ENCODE data around the gene ADCY1.

ADCY1 gene

DNA sequence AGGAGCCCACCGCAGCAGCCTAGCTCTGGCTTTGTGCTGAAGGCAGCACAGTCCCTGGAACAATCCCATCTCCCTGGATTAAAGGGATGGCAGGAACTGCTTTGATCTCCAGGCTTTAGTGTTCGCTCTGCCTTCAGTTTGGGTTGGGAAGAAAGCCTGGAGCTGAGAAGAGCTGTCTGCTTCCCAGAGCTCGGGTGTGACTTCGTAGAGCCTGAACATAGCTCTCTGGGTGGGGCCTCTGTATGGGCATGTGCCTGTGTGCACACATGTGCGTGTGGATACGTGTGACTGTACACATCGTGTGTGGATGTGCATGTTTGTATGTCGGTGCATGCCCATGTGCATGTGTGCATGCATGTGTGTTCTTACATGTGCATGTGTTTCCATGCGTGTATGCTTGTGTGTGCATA is 8.7 kb downstream of the ADCY1 start:
- H3K9me3 Mint-ChIP-seq = no peaks in the 10 kb centered on the region
- H3K27ac Mint-ChIP-seq = no peak overlapping the region
- DNase-seq (ENCODE audit: low spot score in 2 of 2) (no peak), ATAC-seq (ENCODE audit: low read depth) (no peak)
- H3K4me1 Mint-ChIP-seq = no peaks in the 10 kb centered on the region
- H3K4me3 Mint-ChIP-seq = no peak overlapping the region
- H3K36me3 Mint-ChIP-seq = no peaks in the 10 kb centered on the region
- H3K27me3 Mint-ChIP-seq = peaks cover 3% of the 10 kb centered on the region

DNA sequence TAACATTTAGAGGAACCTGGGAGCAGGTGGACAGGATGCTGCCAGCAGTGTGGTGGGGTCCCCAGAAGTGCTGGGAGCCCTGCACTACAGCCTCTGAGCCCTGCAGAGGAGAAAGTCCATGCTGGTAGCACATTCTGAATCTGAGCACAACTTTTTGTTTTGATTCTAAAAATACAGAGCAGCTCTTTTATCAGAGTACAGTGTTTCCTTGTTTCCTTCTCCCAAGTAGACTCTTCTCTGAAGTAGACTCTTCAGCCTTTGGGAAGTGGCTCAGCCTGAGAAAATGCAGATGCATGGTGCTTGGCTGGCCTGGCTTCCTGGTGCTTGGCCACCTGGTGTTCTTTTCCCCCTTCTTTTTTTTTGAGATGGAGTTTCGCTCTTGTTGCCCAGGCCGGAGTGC is 9.1 kb downstream of the ADCY1 start:
- ATAC-seq (ENCODE audit: low read depth) = no peak
- Mint-ChIP-seq H3K9me3 (no peaks in the 10 kb centered on the region), H3K4me3 (no peak overlapping the region), H3K4me1 (no peaks in the 10 kb centered on the region), H3K27me3 (peaks cover 3% of the 10 kb centered on the region), H3K36me3 (no peaks in the 10 kb centered on the region), H3K27ac (no peak overlapping the region)
- no peak for DNase-seq (ENCODE audit: low spot score in 2 of 2)

DNA sequence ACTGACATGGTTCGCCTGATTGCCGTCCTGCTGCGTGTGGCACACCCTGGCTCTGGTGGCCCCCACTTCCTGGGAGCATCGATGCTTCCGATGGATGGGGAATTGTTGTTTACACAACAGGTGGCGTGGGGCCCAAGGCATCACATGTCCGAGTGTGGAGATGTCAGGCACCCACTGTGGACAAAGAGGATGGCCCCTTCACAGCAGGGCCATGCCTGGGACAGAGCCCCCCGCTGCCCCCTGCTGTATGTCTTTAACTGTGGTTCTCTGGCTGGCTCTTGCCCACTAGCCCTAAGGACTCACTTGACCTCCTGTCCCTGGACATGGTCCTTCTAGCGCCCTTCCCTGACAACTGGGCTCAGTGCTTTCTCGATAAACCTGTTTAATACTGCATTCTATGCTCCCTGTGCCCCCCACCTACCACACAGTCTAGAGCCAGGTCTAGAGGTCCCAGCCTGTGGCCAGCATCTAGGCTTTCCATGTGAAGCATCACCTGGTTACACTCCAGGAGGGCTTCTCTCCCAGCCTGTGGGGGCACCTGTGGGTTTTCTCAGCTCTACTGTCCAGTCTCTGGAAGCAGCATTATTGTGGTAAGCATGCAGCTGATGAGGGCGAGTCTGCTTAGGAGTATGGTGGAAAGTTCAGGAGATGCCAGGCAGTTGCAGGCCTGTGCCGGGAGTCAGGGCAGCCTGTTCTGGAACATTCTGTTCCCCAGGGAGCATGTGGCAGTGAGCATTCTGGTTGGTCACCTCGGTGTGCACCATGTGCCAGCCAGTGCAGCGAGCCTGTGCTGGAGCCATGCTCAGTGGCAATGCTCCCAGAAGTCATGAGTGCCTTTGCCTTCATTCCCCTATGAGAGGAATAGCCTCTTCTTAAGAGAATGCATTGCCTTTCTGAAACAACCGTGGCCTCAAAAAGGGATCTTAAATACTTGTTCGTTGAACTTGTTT is 10.4 kb downstream of the ADCY1 start:
- ATAC-seq (ENCODE audit: low read depth) (no peak), DNase-seq (ENCODE audit: low spot score in 2 of 2) (no peak)
- Mint-ChIP-seq H3K36me3 (no peaks in the 10 kb centered on the region), H3K4me1 (no peaks in the 10 kb centered on the region), H3K4me3 (no peak overlapping the region), H3K9me3 (no peaks in the 10 kb centered on the region), H3K27me3 (peaks cover 3% of the 10 kb centered on the region), H3K27ac (no peak overlapping the region)

DNA sequence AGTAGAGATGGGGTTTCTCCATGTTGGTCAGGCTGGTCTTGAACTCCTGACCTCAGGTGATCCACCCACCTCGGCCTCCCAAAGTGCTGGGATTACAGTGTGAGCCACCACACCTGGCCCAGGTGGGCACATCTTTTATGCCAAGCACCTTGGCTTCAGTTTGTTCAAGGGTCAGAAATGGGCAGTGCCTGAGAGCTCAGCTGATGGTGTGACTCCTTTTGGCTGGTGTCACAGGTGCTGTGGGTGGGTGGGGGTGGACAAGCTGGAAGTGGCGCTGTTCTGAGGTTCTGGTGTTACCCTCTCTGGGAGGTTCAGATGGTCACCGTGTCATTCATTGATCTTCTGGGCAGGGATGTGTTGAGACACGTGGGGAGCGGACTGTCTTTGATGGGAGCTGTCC is 11.5 kb downstream of the ADCY1 start:
- H3K4me3 Mint-ChIP-seq = no peak overlapping the region
- DNase-seq (ENCODE audit: low spot score in 2 of 2) (no peak), ATAC-seq (ENCODE audit: low read depth) (no peak)
- H3K27ac Mint-ChIP-seq = no peak overlapping the region
- no peaks in the 10 kb centered on the region for H3K4me1 Mint-ChIP-seq
- H3K9me3 Mint-ChIP-seq = no peaks in the 10 kb centered on the region
- no peaks in the 10 kb centered on the region for H3K36me3 Mint-ChIP-seq
- peaks cover 3% of the 10 kb centered on the region for H3K27me3 Mint-ChIP-seq

DNA sequence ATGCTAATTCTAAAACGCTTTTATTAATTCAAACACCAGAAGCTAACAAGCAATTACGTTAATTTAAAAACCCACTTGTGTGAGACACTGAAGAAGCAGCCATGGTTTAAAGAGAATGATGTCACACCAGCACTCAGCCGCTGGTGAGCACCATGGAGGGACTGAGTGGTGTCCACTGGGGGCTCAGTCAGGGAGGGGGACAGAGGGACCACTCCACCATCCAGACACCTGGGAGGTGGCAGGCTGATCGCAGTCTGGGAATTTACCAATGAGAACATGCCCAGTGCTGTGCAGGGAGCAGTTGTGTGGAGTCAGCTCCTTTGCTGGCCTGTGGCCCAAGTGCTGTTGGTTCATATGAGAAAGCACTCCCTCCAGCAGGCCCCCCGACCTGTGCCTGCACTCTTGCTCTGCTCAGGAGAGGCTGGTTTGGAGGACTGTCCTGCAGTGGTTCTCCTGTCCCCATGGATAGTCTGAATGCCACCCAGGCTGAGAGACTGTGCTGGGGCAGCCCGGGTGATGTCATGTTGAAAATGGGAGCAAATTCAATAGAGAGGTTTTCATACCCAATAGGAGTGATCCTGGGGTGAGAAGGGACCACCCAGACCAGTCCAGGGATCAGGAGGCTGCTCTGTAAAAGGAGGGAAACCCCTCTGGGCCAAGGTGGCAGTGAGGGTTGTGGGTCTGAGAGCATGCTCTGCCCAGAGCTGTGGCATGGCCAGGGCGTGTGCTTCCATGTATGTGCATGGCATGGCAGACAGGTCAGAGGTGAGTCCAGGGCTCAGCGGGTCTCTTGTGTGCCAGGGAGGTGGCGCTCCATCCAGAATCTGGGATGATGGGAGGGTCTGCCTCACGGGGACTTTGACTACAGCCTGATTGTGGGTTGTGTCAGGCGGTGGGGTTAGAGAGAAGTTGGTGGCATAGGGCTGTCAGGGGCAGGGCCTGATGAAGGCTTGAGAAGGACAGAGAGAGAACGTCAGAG is 12.7 kb downstream of the ADCY1 start:
- no peak overlapping the region for H3K27ac Mint-ChIP-seq
- H3K9me3 Mint-ChIP-seq = no peaks in the 10 kb centered on the region
- no peaks in the 10 kb centered on the region for H3K36me3 Mint-ChIP-seq
- no peak overlapping the region for H3K4me3 Mint-ChIP-seq
- no peaks in the 10 kb centered on the region for H3K4me1 Mint-ChIP-seq
- DNase-seq (ENCODE audit: low spot score in 2 of 2) (no peak), ATAC-seq (ENCODE audit: low read depth) (no peak)
- H3K27me3 Mint-ChIP-seq = peaks cover 4% of the 10 kb centered on the region

DNA sequence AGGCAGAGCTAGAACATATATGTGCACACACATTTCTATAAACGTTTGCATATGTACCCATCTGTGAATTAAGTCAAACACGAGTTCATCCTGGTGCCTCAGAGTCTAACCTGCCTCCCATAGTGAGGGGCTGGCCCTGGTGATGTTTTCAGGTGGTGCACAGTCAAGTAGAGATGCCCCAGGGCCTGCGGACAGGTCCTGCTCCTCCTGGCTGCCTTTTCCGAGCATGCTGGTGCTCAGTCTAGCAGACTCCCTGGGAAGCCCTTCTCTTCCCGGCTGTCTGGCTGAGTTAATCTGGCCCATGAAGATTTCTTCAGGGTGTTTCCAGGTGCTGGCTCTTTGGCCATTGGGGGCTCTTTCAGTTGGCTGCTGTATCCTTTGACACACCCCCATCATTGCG is 14.3 kb downstream of the ADCY1 start:
- Mint-ChIP-seq H3K27ac (no peak overlapping the region), H3K27me3 (peaks cover 2% of the 10 kb centered on the region), H3K4me1 (no peaks in the 10 kb centered on the region), H3K4me3 (no peak overlapping the region), H3K36me3 (no peaks in the 10 kb centered on the region), H3K9me3 (no peaks in the 10 kb centered on the region)
- ATAC-seq (ENCODE audit: low read depth) (no peak), DNase-seq (ENCODE audit: low spot score in 2 of 2) (no peak)

DNA sequence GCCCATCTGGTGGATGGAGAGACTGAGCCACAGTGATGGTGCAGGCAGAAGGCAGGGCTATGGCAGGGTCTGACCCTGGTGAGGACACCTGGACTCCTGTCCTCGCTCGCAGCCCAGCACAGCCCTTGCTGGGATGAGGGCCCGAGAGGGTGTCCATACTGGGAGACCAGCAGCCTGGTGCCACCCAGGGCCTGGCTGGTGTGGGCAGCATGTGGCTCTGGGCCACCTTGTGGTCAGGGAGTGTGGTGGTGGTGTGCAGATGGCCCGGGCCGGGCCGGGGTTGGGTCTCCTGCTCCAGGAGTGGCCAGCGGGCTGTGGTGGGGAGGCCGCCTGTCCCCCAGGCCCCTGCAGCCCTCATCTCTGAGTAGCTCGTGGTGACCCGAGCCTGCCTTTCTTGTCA is 14.9 kb downstream of the ADCY1 start:
- Mint-ChIP-seq H3K27me3 (peaks cover 4% of the 10 kb centered on the region), H3K4me3 (no peak overlapping the region), H3K36me3 (no peaks in the 10 kb centered on the region), H3K27ac (no peak overlapping the region), H3K4me1 (no peaks in the 10 kb centered on the region), H3K9me3 (no peaks in the 10 kb centered on the region)
- ATAC-seq (ENCODE audit: low read depth) (no peak), DNase-seq (ENCODE audit: low spot score in 2 of 2) (no peak)

DNA sequence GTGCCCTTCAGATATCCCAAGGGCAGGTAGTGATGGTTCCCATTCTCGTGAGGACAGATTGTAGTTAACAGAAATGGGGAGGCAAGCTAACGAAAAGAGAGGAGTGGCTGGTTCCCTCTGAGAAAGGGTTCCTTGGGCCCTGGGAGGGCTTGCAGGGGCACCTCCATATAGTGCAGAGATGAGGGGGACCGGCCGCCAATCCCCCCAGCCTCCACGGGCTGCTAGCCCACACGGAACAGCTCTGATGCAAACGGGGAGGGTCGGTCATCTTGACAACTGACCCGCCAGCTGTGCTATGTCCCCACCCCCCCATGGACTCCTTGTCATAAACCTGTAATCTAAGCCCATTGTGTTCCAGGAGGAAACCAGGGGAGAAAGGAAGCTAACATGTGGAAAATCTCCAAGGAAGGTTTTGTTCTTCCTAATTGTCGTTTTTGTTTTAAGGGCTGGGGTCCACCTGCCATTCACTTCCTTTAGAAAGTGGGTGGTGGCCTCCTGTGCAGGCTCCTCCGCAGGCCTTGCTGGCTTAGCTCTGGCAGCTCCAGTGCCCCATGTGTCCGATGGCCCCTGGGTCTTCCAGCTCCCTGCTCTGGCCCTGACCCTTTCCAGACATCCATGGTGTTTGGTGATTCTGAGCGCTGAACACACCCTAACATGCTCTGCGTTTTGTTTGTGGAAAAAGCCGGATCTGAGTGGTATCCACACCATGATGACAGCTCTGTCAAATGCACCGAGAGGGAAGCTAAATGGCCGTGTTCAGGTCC is 15.9 kb downstream of the ADCY1 start:
- DNase-seq (ENCODE audit: low spot score in 2 of 2) (no peak), ATAC-seq (ENCODE audit: low read depth) (no peak)
- peaks cover 4% of the 10 kb centered on the region for H3K27me3 Mint-ChIP-seq
- no peaks in the 10 kb centered on the region for H3K4me1 Mint-ChIP-seq
- no peaks in the 10 kb centered on the region for H3K9me3 Mint-ChIP-seq
- no peaks in the 10 kb centered on the region for H3K36me3 Mint-ChIP-seq
- H3K27ac Mint-ChIP-seq = no peak overlapping the region
- no peak overlapping the region for H3K4me3 Mint-ChIP-seq

DNA sequence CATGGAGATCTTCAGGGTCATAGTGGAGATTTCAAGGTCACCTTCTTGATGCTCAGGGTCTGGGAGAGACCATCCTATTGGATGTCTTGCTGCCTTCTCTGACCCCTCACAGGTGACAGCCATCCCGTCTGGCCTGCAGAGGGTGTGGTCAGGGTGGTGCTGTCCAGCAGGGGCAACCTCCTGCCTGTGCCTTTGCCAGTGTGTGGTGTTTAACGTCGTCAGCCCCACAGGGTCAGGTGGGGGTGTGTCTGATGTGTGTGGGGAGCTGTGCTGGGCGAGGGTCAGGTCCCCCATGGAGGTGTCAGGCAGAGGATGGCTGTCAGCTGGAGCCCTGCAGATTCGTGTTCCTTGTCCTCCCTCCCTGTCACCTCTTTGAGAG is 16.5 kb downstream of the ADCY1 start:
- no peak for ATAC-seq (ENCODE audit: low read depth)
- H3K4me3 Mint-ChIP-seq = no peak overlapping the region
- H3K27me3 Mint-ChIP-seq = peaks cover 4% of the 10 kb centered on the region
- H3K36me3 Mint-ChIP-seq = no peaks in the 10 kb centered on the region
- DNase-seq (ENCODE audit: low spot score in 2 of 2) = no peak
- no peak overlapping the region for H3K27ac Mint-ChIP-seq
- no peaks in the 10 kb centered on the region for H3K9me3 Mint-ChIP-seq
- H3K4me1 Mint-ChIP-seq = no peaks in the 10 kb centered on the region

DNA sequence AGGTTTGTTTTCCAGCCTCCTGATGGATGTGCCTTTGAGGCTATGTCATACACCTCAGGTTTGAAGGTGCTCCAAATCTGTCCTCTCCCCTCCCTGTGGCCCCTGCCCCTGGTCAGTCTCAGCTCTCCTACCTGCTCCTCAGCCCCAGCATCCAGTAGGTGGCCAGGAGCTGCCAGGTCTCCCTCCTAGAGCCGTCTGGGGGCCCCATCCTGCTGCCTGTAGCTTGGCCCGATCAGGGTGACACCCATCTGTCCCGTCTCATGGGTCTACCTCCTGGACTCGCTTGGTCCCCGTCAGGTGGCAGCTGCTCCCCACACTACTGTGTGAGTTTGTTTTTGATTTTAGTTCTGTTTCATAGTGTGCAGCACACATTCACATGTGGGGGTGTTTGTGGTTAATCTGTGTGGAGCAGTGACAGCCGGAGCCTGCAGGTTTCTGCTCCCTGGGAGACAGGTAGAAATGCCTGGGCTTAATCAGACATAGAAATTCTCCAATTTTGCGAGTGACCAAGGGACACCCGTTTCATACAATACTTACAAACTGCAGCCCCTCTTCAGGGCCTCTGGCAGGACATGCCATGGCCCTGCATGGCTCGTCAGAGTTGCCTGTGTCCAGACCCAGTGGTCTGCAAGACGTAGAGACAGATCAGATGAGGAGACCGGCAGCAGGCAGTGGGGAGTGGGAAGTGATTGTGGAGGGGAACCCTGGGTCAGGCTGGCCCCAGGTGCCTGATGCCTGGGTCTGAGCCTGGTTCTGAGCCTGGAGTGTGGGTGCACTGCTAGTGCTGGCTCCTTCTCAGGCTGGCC is 17.1 kb downstream of the ADCY1 start:
- no peak overlapping the region for H3K4me3 Mint-ChIP-seq
- no peak overlapping the region for H3K27ac Mint-ChIP-seq
- peaks cover 4% of the 10 kb centered on the region for H3K27me3 Mint-ChIP-seq
- no peak for ATAC-seq (ENCODE audit: low read depth)
- H3K4me1 Mint-ChIP-seq = no peaks in the 10 kb centered on the region
- H3K36me3 Mint-ChIP-seq = no peaks in the 10 kb centered on the region
- no peaks in the 10 kb centered on the region for H3K9me3 Mint-ChIP-seq
- no peak for DNase-seq (ENCODE audit: low spot score in 2 of 2)

DNA sequence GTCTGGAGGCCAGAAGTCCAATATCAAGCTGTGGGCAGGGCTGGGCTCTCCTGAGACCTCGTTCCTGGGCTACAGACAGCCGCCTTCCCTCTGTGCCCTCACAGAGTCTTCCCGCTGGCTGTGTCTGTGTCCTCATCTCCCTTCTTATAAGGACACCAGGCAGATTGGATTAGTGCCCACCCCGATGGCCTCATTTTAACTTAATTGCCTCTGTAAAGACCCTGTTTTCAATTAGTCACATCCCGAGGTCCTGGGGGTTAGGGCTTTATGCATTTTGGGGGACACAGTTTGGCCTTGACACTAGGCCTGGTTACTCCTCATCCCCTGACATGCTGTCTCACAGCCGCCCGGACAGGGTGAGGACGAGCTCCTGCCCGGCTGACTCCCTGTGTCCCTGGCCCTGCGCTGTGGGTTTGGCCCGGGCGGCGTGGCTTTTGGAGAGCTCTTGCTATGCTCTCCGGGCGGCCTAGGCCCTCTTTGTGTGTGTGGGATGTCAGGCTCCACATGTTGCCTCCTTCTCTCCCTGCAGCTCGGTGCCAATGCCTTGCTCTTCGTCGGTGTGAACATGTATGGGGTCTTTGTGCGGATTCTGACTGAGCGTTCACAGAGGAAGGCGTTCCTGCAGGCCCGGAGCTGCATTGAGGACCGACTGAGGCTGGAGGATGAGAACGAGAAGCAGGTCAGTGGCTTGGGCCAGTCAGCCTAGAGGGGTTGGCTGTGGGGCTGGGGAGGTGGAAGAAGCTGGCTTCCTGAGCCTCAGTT is 18.2 kb downstream of the ADCY1 start:
- no peaks in the 10 kb centered on the region for H3K4me1 Mint-ChIP-seq
- H3K27ac Mint-ChIP-seq = no peak overlapping the region
- DNase-seq (ENCODE audit: low spot score in 2 of 2) (no peak), ATAC-seq (ENCODE audit: low read depth) (no peak)
- peaks cover 4% of the 10 kb centered on the region for H3K27me3 Mint-ChIP-seq
- no peaks in the 10 kb centered on the region for H3K9me3 Mint-ChIP-seq
- no peak overlapping the region for H3K4me3 Mint-ChIP-seq
- H3K36me3 Mint-ChIP-seq = no peaks in the 10 kb centered on the region

DNA sequence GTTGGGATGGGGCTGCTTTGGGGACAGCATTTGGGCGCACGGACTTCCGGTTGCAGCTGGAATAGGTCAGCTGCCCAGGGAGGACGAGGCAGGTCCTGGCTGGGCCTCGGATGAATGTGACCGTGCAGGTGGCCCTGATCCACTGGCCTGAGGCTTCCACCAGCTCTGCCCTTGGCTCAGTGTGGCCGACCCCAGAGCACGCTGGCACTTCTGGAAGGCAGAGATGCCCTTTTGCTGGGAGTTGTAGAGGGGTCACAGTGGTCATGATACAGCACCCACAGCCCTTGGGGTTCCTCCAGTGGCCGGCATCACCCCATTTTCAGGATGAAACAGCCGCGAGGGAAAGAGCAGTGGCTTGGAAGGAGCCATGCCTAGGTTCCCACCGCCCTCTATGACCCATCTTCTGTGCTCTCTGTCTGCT is 19.0 kb downstream of the ADCY1 start:
- H3K9me3 Mint-ChIP-seq = no peaks in the 10 kb centered on the region

More for the DNA sequence above, 19.0 kb downstream of the ADCY1 start:
- no peak overlapping the region for H3K27ac Mint-ChIP-seq
- ATAC-seq (ENCODE audit: low read depth) (no peak), DNase-seq (ENCODE audit: low spot score in 2 of 2) (no peak)
- no peaks in the 10 kb centered on the region for H3K4me1 Mint-ChIP-seq
- no peaks in the 10 kb centered on the region for H3K36me3 Mint-ChIP-seq
- H3K4me3 Mint-ChIP-seq = no peak overlapping the region
- H3K27me3 Mint-ChIP-seq = peaks cover 4% of the 10 kb centered on the region

Data from memory B cell (primary cell).